HG02610 (cell line): ENCODE results near the gene SORCS2.

ENCODE experiments used
- ATAC-seq: cut with Tn5 transposase; IDR thresholded peaks from one replicate; pipeline ENCODE4 v1.9.1; 2021; ENCODE audit warnings: mild to moderate bottlenecking, moderate library complexity; ENCODE audit not compliant: unreplicated experiment

SORCS2 gene

GRCh38 chr4:7536876-7537275, 344.5 kb downstream of the SORCS2 start:
- ATAC-seq: no peak

GRCh38 chr4:7537853-7538400, 345.6 kb downstream of the SORCS2 start:
- no peak for ATAC-seq

GRCh38 chr4:7538518-7538917, 346.2 kb downstream of the SORCS2 start:
- no peak for ATAC-seq

GRCh38 chr4:7539186-7539585, 346.8 kb downstream of the SORCS2 start:
- no peak for ATAC-seq

GRCh38 chr4:7539659-7540058, 347.3 kb downstream of the SORCS2 start:
- ATAC-seq: no peak

- no peak for ATAC-seq
These were observed 347.9 kb downstream of the SORCS2 start for GRCh38 chr4:7540206-7540605.

GRCh38 chr4:7540654-7541413, 348.5 kb downstream of the SORCS2 start:
- no peak for ATAC-seq

- no peak for ATAC-seq
These were observed 349.1 kb downstream of the SORCS2 start for GRCh38 chr4:7541414-7541810.

- no peak for ATAC-seq
These were observed 350.4 kb downstream of the SORCS2 start for GRCh38 chr4:7542781-7543180.

GRCh38 chr4:7546152-7546808, 353.9 kb downstream of the SORCS2 start:
- ATAC-seq: no peak

GRCh38 chr4:7546809-7547367, 354.6 kb downstream of the SORCS2 start:
- no peak for ATAC-seq

- ATAC-seq: no peak
These were observed 355.2 kb downstream of the SORCS2 start for GRCh38 chr4:7547368-7548040.

- ATAC-seq: no peak
These were observed 357.5 kb downstream of the SORCS2 start for GRCh38 chr4:7549866-7550265.

- no peak for ATAC-seq
These were observed 360.1 kb downstream of the SORCS2 start for GRCh38 chr4:7552466-7552865.

GRCh38 chr4:7553280-7553679, 360.9 kb downstream of the SORCS2 start:
- no peak for ATAC-seq

- no peak for ATAC-seq
These were observed 362.6 kb downstream of the SORCS2 start for GRCh38 chr4:7554905-7555304.

- no peak for ATAC-seq
These were observed 364.2 kb downstream of the SORCS2 start for GRCh38 chr4:7556558-7556957.

GRCh38 chr4:7557456-7557855, 365.1 kb downstream of the SORCS2 start:
- ATAC-seq: no peak

- no peak for ATAC-seq
These were observed 366.1 kb downstream of the SORCS2 start for GRCh38 chr4:7558436-7558835.

GRCh38 chr4:7559316-7559715, 367.0 kb downstream of the SORCS2 start:
- no peak for ATAC-seq

GRCh38 chr4:7559741-7560395, 367.5 kb downstream of the SORCS2 start:
- ATAC-seq: no peak
